ENCODE data around the gene PRPF31. TPM values are rescaled to one million over a fixed set of nuclear protein-coding genes. Genes with fewer than 3 reads are reported as not detected.

Gene PRPF31
- total RNA-seq, 3 donors from 2014 or later = 34.3 to 54.6 (median 39.9) TPM

DNA sequence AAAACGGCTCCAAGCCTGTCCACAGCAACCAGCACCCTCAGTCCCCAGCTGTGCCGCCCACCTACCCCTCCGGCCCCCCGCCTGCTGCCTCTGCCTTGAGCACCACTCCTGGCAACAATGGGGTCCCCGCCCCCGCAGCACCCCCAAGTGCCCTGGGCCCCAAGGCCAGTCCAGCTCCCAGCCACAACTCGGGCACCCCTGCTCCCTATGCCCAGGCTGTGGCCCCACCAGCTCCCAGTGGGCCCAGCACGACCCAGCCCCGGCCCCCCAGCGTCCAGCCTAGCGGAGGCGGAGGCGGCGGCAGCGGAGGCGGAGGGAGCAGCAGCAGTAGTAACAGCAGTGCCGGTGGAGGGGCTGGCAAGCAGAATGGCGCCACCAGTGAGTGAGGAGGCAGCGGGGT, 32.6 kb downstream of the PRPF31 start:
- DNase-seq = no peak
- ATAC-seq = no peak
- intact Hi-C loops (cut with DNase I, micrococcal nuclease) = no loop called here
- no peak overlapping the region for H3K4me3 ChIP-seq
- H3K36me3 ChIP-seq (ENCODE audit: low read depth) = peaks cover 32% of the 10 kb centered on the region
- H3K4me1 ChIP-seq (ENCODE audit: low read depth) = no peaks in the 10 kb centered on the region
- no peak for TF ChIP-seq CTCF (IDR thresholded peaks at IDR 0.05)
- no peaks in the 10 kb centered on the region for H3K9me3 ChIP-seq

DNA sequence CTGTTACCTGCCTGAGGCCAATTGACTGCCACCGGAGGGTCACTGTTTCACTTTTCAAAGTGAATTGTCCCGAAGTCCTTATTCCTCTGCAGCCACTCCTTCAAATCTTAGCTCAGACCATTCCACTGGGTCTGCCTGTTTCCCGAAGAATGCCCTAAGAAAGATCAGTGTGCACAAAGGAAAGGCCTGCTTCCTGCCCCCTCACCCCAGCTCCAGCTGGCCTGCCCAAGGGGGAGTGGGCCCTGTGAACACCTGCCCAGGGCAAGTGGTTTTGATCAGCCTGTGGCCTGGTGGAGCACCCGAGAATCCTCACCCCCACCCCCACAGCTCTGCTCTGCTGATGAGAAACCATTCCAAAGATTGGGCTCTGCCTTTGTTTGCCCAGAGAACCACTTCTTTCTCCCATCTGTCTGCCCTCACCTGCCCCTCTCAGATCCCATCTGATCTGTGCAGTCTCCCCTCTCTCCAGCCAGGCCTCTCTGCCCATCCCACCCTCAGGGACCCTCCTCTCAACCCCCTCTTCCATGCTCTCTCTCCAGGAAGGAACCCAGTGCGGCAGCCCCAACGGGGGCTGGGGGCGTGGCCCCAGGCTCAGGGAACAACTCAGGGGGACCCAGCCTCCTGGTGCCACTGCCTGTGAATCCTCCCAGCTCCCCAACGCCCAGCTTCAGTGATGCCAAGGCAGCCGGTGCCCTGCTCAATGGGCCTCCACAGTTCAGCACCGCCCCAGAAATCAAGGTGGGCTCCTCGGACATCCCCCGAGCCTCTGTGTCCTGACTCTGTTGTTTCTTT, 33.7 kb downstream of the PRPF31 start:
- no peak for TF ChIP-seq CTCF (IDR thresholded peaks at IDR 0.05)
- no peak for ATAC-seq

GRCh38 chr19:54151362-54152035, 35.9 kb downstream of the PRPF31 start:
- ATAC-seq (no peak), DNase-seq (no peak)
- no peaks in the 10 kb centered on the region for H3K9me3 ChIP-seq
- intact Hi-C loops (cut with DNase I, micrococcal nuclease) = no loop called here
- no peaks in the 10 kb centered on the region for H3K4me1 ChIP-seq (ENCODE audit: low read depth)
- no peak for TF ChIP-seq CTCF (IDR thresholded peaks at IDR 0.05)
- peaks cover 25% of the 10 kb centered on the region for H3K36me3 ChIP-seq (ENCODE audit: low read depth)
- no peak overlapping the region for H3K4me3 ChIP-seq

More for the DNA sequence above, 33.7 kb downstream of the PRPF31 start:
- no peak for DNase-seq
- Histone ChIP-seq H3K36me3 (ENCODE audit: low read depth) (peaks cover 23% of the 10 kb centered on the region), H3K4me3 (no peak overlapping the region), H3K4me1 (ENCODE audit: low read depth) (no peaks in the 10 kb centered on the region), H3K9me3 (no peaks in the 10 kb centered on the region)
- intact Hi-C loops (cut with DNase I, micrococcal nuclease) = no loop called here

DNA sequence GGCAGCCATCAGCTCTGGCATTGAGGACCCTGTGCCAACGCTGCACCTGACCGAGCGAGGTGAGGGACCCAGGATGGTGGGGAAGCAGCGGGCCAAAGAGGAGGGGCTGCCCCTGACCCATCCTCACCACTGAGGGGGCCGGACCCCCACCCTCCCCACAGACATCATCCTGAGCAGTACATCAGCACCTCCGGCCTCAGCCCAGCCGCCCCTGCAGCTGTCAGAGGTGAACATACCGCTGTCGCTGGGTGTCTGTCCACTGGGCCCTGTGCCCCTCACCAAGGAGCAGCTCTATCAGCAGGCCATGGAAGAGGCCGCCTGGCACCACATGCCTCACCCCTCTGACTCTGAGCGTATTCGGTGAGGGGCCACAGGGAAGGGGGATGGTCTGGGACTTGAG, 36.7 kb downstream of the PRPF31 start:
- no peaks in the 10 kb centered on the region for H3K4me1 ChIP-seq (ENCODE audit: low read depth)
- DNase-seq (no peak), ATAC-seq (no peak)
- no peak for TF ChIP-seq CTCF (IDR thresholded peaks at IDR 0.05)
- peaks cover 20% of the 10 kb centered on the region for H3K36me3 ChIP-seq (ENCODE audit: low read depth)
- H3K9me3 ChIP-seq = no peaks in the 10 kb centered on the region
- no peak overlapping the region for H3K4me3 ChIP-seq
- intact Hi-C loops (cut with DNase I, micrococcal nuclease) = no loop called here

DNA sequence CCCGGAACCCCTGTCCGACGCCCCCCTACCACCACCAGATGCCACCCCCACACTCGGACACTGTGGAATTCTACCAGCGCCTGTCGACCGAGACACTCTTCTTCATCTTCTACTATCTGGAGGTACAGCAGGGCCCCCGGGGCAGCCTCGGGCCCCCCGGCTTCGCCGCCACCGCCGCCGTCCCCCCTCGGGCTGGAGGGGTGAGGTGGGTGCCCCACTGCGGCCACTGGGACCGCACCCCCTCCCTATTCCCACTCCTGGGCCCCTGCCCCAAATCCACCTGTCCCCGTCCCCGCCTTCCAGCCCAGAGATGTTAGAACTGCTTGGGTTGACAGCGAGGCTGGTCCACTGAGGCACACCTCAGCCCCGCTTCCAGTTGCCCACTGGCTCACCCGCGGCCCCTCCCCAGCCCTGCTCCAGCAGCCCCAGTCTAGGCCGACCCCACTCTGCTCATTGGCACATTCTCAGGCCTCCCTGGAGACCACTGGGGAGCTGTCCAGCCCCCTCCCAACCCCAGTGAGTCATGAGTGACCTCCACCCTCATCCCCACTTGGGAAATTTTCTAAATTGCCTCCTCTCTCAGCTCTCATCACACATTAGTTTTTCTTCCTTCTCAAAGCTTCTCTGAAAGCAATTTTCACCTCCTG, 37.4 kb downstream of the PRPF31 start:
- Histone ChIP-seq H3K4me3 (no peak overlapping the region), H3K4me1 (ENCODE audit: low read depth) (no peaks in the 10 kb centered on the region), H3K9me3 (no peaks in the 10 kb centered on the region), H3K36me3 (ENCODE audit: low read depth) (peaks cover 18% of the 10 kb centered on the region)
- no peak for TF ChIP-seq CTCF (IDR thresholded peaks at IDR 0.05)
- DNase-seq (no peak), ATAC-seq (no peak)
- intact Hi-C loops (cut with DNase I, micrococcal nuclease) = no loop called here
